Mesendoderm (in vitro differentiated cells): ENCODE results near the gene LUC7L3.

Source experiments
- DNase-seq: peaks from one replicate; pipeline ENCODE4 v3.0.0; 2013
- H2AK5ac ChIP-seq: 2 replicates; pipeline ENCODE4 v1.6.1; 2013; ENCODE audit warnings: low read length, inconsistent platforms
- H2BK120ac ChIP-seq: 2 replicates; pipeline ENCODE4 v1.6.1; 2013; ENCODE audit warnings: low read depth, mild to moderate bottlenecking, low read length, moderate library complexity, mixed read lengths
- H2BK15ac ChIP-seq: replicated peaks from 2 replicates; pipeline ENCODE4 v1.6.1; 2013; ENCODE audit warnings: low read depth, mild to moderate bottlenecking, moderate library complexity
- H2BK5ac ChIP-seq: 2 replicates; pipeline ENCODE4 v1.6.1; 2013; ENCODE audit warnings: low read length, inconsistent platforms
- H3K18ac ChIP-seq: 2 replicates; pipeline ENCODE4 v1.6.1; 2013; ENCODE audit warnings: mild to moderate bottlenecking, low read length, mixed read lengths
- H3K23ac ChIP-seq: one replicate; pipeline ENCODE4 v1.6.1; 2013; ENCODE audit warnings: low read length
- H3K27ac ChIP-seq: 2 replicates; pipeline ENCODE4 v1.5.1; 2013; ENCODE audit warnings: low read depth, mild to moderate bottlenecking, inconsistent platforms, low read length, moderate library complexity
- H3K27me3 ChIP-seq: 2 replicates; pipeline ENCODE4 v1.6.1; 2013; ENCODE audit warnings: low read length, control low read depth, mild to moderate bottlenecking, inconsistent platforms; ENCODE audit not compliant: insufficient read depth, poor library complexity
- H3K36me3 ChIP-seq: 2 replicates; pipeline ENCODE4 v1.6.1; 2013; ENCODE audit warnings: low read length, inconsistent platforms; ENCODE audit not compliant: control insufficient read depth, insufficient read depth
- H3K4ac ChIP-seq: one replicate; pipeline ENCODE4 v1.6.1; 2013; ENCODE audit warnings: low read depth, mild to moderate bottlenecking, low read length, moderate library complexity
- H3K4me1 ChIP-seq: 2 replicates; pipeline ENCODE4 v1.6.1; 2013; ENCODE audit warnings: low read depth, low read length, inconsistent platforms; ENCODE audit not compliant: control insufficient read depth
- H3K4me2 ChIP-seq: 2 replicates; pipeline ENCODE4 v1.6.1; 2013; ENCODE audit warnings: low read length
- H3K4me3 ChIP-seq: 2 replicates; pipeline ENCODE4 v1.5.1; 2013; ENCODE audit warnings: mild to moderate bottlenecking, low read length
- H3K56ac ChIP-seq: one replicate; pipeline ENCODE4 v1.6.1; 2013; ENCODE audit warnings: low read length
- H3K79me1 ChIP-seq: 2 replicates; pipeline ENCODE4 v1.6.1; 2013; ENCODE audit warnings: low read length, inconsistent platforms
- H3K79me2 ChIP-seq: 2 replicates; pipeline ENCODE4 v1.6.1; 2013; ENCODE audit warnings: mild to moderate bottlenecking, low read length; ENCODE audit not compliant: control insufficient read depth, insufficient read depth
- H3K9ac ChIP-seq: 2 replicates; pipeline ENCODE4 v1.6.1; 2013; ENCODE audit warnings: low read length, inconsistent platforms
- H4K5ac ChIP-seq: one replicate; pipeline ENCODE4 v1.6.1; 2013; ENCODE audit warnings: low read length
- H4K8ac ChIP-seq: one replicate; pipeline ENCODE4 v1.6.1; 2013; ENCODE audit warnings: low read depth, mild to moderate bottlenecking, control low read depth, low read length, moderate library complexity
- WGBS: extraction: QIAGEN DNeasy Blood & Tissue Kit; methylation state at CpG from one replicate; pipeline ENCODE4 v1.1.7; 2013; ENCODE audit warnings: low lambda C conversion rate, missing lambda C conversion rate; ENCODE audit not compliant: insufficient coverage; ENCODE audit errors: extremely low coverage; 5-methylcytosine and 5-hydroxymethylcytosine counted together

Gene LUC7L3

DNA sequence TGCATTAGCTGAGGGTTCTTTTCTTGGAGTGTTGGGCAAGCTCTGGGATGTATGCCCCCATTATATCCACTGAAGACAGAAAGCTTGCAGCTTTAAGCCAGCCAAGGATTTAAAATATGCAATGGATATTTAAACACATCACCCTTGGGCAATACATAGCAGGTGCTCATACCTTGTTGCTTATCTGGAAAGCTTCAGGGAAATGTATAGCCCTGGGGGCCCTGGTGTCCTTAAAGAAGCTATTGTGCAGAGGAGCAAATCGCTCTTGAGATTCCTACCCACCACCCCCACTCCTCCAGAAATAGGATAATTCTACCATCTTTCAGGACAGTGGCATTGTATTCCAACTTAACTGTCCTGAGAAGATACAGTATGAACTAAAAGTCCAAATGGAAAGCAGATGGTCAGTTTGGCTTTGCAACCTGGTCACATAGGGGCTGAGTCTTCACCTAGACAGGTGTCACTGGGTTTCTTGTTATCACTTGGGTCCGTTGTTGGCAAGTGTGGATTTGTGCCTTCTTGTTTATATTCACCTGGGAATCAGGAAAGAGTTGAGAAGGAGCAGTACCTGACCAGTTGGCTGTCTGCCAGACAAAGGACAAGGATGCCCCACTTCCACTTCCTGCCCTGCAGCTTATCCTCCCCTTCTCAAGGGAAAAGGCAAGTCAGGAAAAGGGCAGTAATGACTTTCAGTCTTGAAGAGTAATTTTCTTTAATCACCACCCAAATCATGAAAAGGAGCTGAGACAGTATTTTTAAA lies 44.5 kb downstream of the LUC7L3 start:
- Histone ChIP-seq H3K4me3 (no peak overlapping the region), H3K18ac (no peak overlapping the region), H2BK15ac (no peak overlapping the region), H2AK5ac (no peak overlapping the region), H2BK120ac (no peak overlapping the region), H3K4ac (no peak overlapping the region), H3K4me1 (peaks cover 3% of the 10 kb centered on the region), H3K79me1 (no peaks in the 10 kb centered on the region), H3K9ac (no peak overlapping the region), H3K4me2 (no peak overlapping the region), H3K56ac (no peak overlapping the region), H3K36me3 (no peaks in the 10 kb centered on the region), H3K27ac (no peak overlapping the region), H3K79me2 (no peaks in the 10 kb centered on the region), H4K8ac (no peak overlapping the region), H2BK5ac (no peak overlapping the region), H4K5ac (no peak overlapping the region), H3K23ac (no peak overlapping the region), H3K27me3 (no peaks in the 10 kb centered on the region)
- peak; percentile 43 for DNase-seq
- WGBS, result no CpG with 5 or more reads among the region's 2 CpGs

DNA sequence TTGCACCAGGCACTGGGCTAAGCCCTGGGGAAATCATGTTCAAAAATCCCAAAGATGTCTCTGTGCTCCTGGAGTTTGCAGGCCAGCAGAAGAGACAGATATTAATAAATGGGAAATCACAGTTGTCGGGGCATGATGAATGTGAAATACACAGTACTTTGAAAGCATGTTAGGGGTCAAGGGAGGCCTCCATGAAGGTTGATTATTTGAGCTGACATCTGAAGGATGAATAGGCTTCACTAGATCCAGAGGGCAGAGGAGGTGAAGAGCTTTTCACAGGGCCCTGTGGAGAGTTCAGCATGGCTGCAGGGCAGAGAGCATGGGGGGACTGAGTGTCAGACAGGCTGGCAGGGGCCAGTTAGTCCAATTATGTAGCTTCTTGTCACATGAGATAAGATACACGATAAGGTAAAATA lies 45.3 kb downstream of the LUC7L3 start:
- no peak overlapping the region for H3K9ac ChIP-seq
- no peak overlapping the region for H2BK120ac ChIP-seq
- H4K8ac ChIP-seq, result no peak overlapping the region
- no peak overlapping the region for H3K4ac ChIP-seq
- no peak overlapping the region for H3K23ac ChIP-seq
- H3K36me3 ChIP-seq, result no peaks in the 10 kb centered on the region
- H3K4me2 ChIP-seq, result no peak overlapping the region
- no peaks in the 10 kb centered on the region for H3K79me2 ChIP-seq
- no peak overlapping the region for H3K27ac ChIP-seq
- H2BK5ac ChIP-seq, result no peak overlapping the region
- no peak overlapping the region for H2BK15ac ChIP-seq
- no peak for DNase-seq
- peaks cover 3% of the 10 kb centered on the region for H3K4me1 ChIP-seq
- no peak overlapping the region for H2AK5ac ChIP-seq
- no peak overlapping the region for H3K56ac ChIP-seq
- no peaks in the 10 kb centered on the region for H3K27me3 ChIP-seq
- H3K18ac ChIP-seq, result no peak overlapping the region
- H3K4me3 ChIP-seq, result no peak overlapping the region
- no peaks in the 10 kb centered on the region for H3K79me1 ChIP-seq
- no peak overlapping the region for H4K5ac ChIP-seq
- WGBS, result no CpG with 5 or more reads among the region's 2 CpGs

DNA sequence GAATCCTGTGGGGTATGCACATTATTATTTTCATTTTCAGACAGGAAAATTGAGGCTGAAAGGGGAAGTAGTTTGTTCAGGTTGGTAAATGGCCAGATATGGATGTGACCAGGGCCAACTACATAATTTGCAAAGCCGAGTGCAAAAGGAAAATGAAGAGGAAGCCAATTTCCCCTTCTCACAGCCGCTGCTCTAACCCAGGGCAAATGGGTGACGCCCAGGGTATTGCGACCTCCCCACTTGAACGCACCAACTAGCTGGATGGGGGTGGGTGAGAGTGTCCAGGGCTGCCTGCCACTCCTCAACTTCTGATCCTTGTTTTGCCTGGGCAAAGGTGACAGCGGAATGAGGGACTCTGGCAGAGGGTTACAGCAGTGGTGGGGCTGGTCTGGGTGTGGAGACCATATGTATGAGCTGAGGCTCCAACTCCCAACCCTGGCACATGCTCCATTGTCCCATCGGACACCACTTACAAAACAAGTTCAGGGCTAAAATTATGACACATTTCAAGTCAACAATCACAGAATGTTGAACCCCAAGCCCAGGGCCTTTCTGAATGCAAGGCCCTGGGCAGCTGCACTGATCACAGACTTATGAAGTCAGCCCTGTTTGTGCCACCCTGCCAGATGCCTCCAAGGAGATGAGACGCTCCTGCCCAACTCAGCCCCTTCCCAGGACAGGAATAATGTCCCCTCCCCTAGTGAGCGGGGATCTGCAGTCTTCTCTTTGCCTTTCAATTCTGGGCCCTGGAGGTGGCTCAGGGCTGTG lies 46.2 kb downstream of the LUC7L3 start:
- Histone ChIP-seq H3K18ac (no peak overlapping the region), H3K36me3 (no peaks in the 10 kb centered on the region), H3K4me3 (no peak overlapping the region), H3K56ac (no peak overlapping the region), H3K4me1 (peaks cover 3% of the 10 kb centered on the region), H3K79me1 (no peaks in the 10 kb centered on the region), H2AK5ac (no peak overlapping the region), H4K5ac (no peak overlapping the region), H3K9ac (no peak overlapping the region), H4K8ac (no peak overlapping the region), H2BK120ac (no peak overlapping the region), H3K79me2 (no peaks in the 10 kb centered on the region), H3K27me3 (no peaks in the 10 kb centered on the region), H3K4ac (no peak overlapping the region), H3K23ac (no peak overlapping the region), H3K4me2 (no peak overlapping the region), H3K27ac (no peak overlapping the region), H2BK15ac (no peak overlapping the region), H2BK5ac (no peak overlapping the region)
- no peak for DNase-seq
- WGBS, result no CpG with 5 or more reads among the region's 9 CpGs

DNA sequence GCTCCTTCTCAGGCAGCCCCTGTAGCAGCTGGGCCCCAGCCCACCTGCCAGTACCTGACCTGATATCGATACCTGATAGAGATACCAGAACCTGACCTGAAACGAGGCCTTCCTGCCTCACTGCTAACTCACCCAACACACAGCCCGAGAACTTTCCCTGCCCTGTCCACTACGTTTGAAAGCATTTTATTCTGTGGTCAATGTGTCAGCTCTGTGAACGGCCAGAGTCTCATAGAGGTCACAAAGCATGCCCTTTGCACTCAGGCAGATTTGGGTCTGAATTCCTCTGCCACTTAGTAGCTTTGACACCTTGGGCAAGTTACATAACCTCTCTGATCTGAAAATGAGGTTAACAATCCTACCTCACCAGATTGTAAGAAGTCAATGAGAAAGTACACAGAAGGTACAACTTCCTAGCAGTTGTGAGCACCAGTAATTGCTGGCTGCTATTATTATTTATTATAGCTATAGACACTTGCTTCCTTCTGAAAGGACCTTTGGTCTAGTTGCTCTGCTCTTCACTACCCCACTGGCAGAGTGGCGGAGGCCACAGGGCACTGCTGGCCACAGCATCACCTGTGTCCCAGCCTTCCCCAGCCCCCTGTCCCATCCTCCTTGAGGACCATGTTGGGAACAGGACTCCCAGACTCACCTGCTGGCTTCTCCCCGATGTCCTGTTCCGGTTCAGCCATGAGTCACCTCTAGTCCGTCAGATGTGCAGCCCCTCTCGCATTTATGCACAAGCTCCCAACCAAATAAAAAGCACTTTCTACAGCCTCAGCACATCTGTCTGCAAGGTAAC lies 47.0 kb downstream of the LUC7L3 start:
- no CpG with 5 or more reads among the region's 10 CpGs for WGBS
- Histone ChIP-seq H3K9ac (no peak overlapping the region), H3K36me3 (no peaks in the 10 kb centered on the region), H3K27me3 (no peaks in the 10 kb centered on the region), H3K4me3 (no peak overlapping the region), H3K27ac (no peak overlapping the region), H3K79me1 (no peaks in the 10 kb centered on the region), H3K56ac (no peak overlapping the region), H3K4ac (no peak overlapping the region), H3K4me2 (no peak overlapping the region), H2BK15ac (no peak overlapping the region), H2AK5ac (no peak overlapping the region), H3K79me2 (no peaks in the 10 kb centered on the region), H4K5ac (no peak overlapping the region), H2BK120ac (no peak overlapping the region), H3K23ac (no peak overlapping the region), H4K8ac (no peak overlapping the region), H3K4me1 (peaks cover 3% of the 10 kb centered on the region), H3K18ac (no peak overlapping the region), H2BK5ac (no peak overlapping the region)
- no peak for DNase-seq

GRCh38 chr17:50767030-50767429 lies 47.6 kb downstream of the LUC7L3 start:
- Histone ChIP-seq H3K4me3 (no peak overlapping the region), H3K27ac (no peak overlapping the region), H3K79me2 (no peaks in the 10 kb centered on the region), H2AK5ac (no peak overlapping the region), H3K56ac (no peak overlapping the region), H3K4me2 (no peak overlapping the region), H3K9ac (no peak overlapping the region), H2BK5ac (no peak overlapping the region), H3K4me1 (peaks cover 3% of the 10 kb centered on the region), H3K36me3 (no peaks in the 10 kb centered on the region), H3K23ac (no peak overlapping the region), H3K4ac (no peak overlapping the region), H3K18ac (no peak overlapping the region), H2BK120ac (no peak overlapping the region), H4K5ac (no peak overlapping the region), H4K8ac (no peak overlapping the region), H3K27me3 (no peaks in the 10 kb centered on the region), H3K79me1 (no peaks in the 10 kb centered on the region), H2BK15ac (no peak overlapping the region)
- WGBS, result no CpG with 5 or more reads among the region's 7 CpGs
- DNase-seq, result no peak
